ENCODE results near the gene NFAM1.

GRCh38 chr22:42341779-42342178 lies 90.4 kb downstream of the NFAM1 start:
- TF ChIP-seq CTCF (conservative IDR thresholded peaks at IDR 0.05; ENCODE audit: low read depth, low read length) = no peak
- TF ChIP-seq EZH2 (IDR thresholded peaks at IDR 0.05; ENCODE audit: borderline replicate concordance, low read depth, low read length, poor library complexity, severe bottlenecking) = no peak

Measured in A673 (cell line).